ENCODE results near the gene ACAN. TPM values are rescaled to one million over a fixed set of nuclear protein-coding genes. Genes with fewer than 3 reads are reported as not detected.

The ACAN gene
- total RNA-seq, 1 donor from 2014 or later = 0.04 TPM

DNA sequence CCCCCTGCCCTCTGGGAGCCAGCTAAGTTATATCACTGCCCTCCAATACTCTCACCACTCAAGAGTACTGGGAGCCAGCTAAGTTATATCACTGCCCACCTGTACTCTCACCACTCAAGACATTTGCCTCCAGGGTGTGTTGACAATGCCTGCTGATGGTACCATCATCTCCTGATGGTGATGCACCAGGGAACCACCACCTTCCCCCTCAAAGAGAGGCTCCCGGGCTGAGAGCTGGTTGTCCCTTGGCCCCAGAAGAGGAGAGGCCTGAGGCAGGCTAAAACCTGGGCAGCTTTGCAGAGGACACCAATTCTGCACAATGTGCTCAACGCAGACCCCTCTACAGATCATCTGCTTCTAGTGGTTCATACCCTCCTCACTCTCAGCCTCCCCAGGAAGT lies 99.6 kb downstream of the ACAN start:
- ATAC-seq = no peak

DNA sequence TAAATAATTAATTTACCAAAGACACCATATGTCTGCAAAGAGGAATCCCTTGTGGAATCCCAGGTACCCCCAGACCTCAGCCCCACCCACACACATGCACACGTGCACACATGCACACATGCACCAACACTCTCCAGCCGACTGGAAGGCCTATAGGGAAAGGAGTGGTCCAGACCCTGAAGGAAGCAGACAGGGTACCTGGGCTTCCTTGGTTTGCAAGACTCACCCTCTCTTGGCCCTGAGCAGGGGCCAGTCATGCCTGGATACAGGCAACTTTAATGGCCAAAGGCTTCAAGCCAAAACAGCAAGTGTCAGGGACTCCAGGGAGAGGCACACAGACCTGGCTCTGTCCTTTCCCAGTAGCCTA lies 101.0 kb downstream of the ACAN start:
- ATAC-seq = no peak

DNA sequence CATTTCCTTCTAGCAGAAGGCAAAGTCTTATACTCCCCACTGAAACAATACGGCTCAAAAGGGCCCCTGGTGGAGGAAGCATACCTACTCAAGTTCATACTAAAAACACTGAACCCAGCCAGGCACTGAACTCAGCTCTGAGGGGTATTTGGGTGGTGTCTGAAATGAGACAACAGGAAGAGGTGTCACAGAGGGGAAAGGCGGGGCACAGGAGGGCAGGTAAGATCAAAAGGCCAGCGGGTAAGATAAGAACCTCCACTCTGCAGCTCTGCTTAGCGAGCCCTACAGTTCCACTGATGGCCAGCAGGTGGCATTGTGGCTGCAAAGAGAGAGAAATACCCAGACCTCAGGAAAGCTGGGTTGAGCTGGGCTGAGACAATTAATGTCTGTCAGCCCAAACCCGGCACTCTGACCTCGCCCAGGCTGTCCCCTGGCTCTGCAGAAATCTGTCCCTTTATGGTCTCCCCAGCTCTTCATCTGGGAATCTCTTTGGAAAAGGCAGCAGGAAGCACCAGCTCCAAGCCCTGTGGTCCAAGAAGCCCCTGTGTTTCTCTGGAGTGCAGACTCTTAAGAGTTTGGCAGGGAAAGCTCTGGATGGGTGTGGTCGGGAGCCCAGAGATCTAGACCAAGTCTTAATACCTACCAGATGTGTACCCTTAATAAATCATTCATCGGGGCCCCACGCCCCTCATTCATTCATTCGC lies 101.5 kb downstream of the ACAN start:
- ATAC-seq = peak; percentile 79

DNA sequence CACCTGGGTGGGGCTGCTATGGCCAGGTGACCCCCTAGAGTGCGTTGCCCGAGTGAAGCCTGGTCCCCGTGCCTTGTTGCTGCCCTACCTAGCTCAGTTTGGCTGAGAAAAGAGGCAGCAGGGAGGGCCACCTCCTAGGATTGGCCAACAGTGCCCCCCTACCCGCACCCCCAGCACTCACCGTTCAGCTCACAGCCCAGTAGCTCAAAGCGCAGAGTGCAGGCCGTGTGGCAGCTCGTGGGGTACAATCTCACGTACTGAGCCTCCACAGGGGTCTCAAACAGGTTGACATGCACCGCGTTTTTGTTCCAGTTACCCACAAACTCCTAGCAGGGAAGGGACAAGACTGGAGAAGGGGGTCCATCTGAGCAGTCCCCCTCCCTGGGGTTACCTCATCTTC lies 102.3 kb downstream of the ACAN start:
- no peak for ATAC-seq

DNA sequence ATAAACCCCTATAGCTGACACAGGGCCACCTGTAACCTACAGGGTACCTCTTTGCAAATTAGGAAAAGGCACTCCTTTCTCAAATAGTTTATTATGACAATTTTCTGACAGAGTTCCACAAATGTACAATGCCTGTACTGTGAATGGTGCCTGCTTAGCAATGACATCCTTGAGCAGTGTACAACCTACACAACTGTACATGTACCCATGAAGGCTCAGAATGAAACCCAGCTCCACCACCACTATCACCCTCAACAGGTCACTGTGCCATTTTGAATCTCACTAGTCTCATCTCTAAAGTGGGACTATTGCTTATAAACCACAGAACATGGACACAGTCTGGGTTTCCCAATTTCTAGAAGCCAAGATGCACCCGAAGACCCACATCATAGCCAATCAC lies 102.9 kb downstream of the ACAN start:
- no peak for ATAC-seq

DNA sequence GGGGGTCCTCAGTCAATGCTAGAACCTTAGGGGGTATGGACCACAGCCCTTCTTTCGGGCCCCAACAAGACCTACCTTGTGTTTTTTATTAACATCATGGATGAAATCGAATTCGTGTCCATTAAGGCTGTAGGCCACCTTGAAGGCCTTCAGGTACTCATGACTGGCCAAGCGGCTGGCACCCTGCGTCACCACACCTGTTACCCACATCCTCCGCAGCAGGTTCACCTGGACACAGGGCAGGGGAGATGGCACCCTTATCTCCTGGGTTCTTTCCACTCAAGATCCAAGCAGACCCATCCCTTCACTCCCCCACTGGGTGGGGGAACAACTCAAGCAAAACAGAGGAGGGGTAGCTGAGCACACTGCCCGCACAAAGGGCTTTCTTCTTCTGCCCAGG lies 103.3 kb downstream of the ACAN start:
- ATAC-seq = no peak

DNA sequence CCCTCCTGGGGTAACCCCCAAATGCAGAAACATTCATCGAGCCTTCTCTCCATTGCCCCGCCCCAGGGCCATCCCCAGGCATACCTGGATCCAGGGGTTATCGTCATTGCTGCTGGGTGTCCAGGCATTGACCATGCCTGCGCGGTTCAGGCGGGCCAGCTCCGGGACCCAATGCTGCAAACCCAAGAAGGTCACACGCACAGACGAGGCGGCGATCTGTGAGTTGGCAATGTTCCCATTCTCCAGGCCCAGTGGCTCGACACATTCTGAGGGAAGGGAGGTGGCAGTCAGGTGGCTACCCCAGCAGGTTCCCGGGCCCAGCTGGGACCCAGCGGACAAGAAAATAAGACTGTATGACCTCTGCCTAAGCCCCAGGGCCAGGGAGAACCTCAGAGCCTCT lies 103.9 kb downstream of the ACAN start:
- ATAC-seq = no peak

DNA sequence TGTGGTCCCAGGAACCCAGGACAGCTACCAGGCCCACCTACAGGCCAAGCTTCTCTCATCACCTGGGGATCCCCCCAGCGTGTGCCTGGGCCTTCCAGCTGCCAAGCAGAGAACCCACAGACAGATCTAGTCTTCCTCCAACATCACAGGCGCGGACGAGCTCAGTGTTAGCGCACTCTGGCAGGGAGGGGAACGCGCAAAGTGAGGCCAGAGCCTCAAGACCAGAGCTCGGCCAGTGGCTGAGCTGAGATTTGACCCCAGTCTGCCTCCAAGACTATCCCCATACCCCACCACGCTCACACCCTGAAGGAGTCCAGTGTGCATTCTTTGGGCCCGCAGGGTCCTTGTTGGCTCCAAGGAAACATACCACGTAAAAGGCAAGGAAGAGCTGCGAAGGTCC lies 104.9 kb downstream of the ACAN start:
- no peak for ATAC-seq

DNA sequence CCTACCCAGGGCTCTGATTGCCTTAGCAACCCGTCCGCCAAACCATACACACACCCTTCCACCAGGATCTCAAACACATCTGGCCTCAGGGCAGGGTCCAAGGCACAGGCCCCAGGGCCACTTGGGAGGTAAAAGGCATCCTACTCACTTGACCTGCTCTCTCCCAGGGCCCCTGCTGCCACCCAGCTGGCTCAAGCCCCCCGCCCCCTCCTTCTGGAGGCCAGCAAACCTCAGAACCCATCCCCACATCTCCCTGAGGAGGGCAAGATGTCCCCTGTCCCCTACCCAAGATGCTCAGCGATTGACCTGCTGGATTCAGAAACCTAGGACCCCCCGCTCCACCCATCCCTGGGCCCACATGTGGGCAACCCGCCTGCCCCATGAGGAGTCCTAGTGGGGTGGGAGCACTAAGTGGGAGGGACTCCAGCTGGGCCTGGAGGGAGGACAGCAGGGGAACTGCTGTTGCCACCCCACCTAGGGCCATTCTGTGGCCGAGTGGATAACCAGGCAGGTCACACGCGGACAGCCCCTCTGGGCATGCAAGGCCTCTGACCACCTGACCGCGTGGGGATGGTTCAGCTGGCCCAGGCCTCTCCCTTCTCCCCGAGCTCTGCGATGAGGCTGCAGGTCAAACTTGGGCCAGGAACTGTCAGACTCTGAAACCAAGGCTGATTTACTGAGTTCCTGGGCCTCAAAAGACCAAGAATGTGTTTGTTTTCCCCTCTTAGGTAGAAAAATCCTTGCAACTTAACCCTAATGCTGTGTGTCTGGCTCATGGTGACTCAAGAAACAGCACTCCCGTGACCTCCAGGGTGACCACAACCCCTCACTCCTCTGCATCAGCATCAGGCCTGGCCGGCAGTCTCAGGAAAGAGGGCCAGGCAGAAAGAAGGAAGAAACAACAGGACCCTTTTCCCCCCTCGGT lies 105.7 kb downstream of the ACAN start:
- ATAC-seq = no peak

DNA sequence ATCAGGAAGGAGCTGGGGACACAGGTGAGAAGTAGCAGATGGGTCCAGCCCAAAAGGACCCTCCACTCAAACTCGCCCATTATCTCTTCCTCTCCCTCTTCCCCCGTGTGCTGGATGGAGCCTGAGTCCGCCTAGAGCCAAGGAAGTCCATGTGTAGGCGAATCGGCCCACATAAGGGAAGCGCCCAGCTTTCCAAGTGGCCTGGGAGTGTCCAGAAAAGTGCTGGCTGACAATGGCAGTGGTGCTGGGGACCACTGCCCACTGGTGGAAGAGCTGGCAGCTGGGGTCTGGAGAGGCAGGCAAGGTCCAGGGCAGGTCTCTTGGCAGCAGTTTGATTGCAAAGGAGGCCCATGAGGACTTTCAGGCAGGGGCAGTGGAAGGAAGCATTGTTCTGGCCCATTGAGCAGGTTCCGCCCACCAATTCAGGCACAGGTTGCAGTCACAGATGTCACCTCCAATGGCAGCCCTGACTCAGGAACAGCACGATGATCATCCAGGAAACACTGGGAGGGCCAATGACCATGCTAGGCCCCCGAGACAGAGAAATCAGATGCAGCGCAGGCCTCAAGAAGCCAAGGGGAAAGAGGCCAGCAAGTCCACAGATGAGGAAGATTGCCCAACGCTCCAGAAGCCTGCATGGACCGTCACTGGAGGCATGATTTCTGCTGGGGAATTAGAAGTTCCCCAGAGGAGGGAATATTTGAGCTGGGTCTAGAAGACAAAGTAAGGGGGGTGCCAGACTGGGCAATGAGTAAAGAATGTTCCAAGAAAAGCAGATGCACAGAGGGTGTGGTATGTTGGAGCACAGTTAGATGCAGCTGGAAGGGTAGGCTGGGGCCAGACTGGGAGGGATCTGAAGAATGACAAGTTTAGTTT lies 107.0 kb downstream of the ACAN start:
- no peak for ATAC-seq

DNA sequence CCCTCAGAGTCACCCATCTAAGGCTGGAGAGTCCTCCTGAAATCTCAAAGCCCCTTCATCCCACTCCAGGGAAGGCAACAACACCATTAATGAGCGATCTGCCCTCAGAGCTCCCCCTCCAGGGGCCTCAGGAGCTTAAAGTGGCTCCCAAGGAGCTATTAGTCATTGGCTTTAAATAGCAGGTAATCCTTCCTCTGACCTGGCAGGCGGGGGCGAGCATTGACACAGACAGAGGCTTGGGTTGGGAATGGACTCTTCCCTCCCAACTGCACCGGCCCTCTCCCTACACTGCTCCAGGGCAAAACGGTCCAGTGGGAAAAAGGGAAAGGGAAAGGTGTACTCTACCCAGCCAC lies 108.5 kb downstream of the ACAN start:
- ATAC-seq = peak; percentile 58

DNA sequence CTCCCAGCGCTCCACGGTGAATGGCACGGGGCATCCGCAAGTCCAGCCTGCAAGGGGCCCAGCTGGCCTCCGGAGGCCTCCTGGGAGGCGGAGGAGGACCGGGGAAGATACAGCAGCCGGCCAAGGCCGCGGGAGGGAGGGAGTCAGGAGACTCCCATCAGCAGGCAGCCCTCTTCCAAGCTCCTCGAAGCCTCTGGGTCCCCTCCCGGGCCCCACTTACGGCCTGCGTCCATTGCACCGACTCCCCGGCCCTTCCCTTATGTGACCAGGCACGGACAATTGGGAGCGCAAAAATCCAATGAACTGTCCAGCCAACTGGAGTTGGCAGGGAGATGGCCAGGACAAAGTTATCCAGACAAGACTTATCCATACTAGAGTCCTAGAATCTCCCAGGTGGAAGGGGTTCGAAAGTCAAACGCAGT lies 109.3 kb downstream of the ACAN start:
- ATAC-seq = no peak

DNA sequence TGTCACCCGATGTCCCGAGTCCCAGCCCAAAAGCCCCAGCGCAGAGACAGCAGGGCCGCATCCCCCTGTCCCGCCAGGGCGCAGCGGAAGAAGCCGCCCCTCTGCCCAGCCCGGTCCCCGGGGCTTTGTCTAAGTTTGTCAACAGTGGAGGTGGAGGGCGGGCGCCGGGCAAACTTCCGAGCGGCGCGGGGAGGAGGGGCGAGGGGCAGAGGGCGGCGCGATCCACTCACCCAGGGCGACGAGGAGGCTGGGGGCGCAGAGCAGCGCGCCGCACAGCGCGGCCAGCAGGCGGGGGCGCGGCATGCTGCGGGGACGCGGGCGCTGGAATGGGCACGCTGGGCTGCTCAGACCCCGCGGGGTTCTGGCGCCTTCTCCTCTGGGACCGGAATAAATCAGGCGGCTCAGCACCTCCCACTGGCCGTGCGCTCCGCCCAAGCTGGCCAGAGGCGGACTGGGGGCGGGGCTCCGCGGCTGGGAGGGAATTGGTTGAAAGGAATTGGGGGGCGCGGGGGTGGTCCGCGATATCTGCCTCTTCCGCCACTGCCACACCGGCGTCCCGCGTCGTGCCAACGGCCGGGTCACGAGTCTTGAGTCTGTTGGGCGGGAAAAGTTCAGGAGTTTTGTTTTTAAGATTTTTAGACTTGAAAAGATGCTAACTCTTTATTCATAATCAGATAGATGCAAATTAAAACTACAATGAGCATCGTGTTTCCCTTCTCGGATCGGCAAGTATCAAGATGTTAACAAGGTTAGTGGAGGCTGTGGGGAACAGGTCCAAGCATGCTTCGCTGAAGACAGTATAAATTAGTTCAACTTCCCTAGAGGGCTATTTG lies 110.0 kb downstream of the ACAN start, which contains the start of gene MFGE8:
MFGE8 (minus strand) TSS at position 363 of the 833 bp plus-strand sequence; CDS start at position 303, 60 bp downstream.
- peak; percentile 85 for ATAC-seq

DNA sequence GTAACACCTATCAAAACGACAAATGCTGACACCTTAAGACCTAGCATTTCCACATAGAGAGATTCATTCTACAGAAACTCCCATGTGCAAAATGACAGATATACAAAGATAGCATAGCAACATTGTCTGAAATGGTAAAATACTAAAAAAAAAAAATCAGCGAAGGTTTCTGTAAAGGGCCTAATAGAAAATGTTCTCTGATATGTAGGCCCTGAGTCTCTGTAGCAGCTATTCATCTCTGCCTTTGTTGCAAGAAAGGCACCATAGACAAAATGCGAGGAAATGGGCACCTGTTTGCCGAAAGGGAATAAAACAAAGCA lies 110.6 kb downstream of the ACAN start:
- no peak for ATAC-seq

DNA sequence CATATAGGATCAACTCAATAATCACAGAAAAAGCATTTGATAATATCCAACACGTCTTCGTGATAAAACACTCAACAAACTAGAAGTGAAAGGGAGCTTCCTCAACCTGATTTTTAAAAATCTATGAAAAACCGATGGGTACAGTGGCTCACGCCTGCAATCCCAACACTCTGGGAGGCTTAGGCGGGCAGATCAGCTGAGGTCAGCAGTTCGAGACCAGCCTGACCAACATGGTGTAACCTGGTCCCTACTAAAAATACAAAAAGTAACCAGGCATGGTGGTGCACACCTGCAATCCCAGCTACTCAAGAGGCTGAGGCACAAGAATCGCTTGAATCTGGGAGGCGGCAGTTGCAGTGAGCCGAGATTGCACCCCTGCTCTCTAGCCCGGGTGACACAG lies 112.1 kb downstream of the ACAN start:
- no peak for ATAC-seq

DNA sequence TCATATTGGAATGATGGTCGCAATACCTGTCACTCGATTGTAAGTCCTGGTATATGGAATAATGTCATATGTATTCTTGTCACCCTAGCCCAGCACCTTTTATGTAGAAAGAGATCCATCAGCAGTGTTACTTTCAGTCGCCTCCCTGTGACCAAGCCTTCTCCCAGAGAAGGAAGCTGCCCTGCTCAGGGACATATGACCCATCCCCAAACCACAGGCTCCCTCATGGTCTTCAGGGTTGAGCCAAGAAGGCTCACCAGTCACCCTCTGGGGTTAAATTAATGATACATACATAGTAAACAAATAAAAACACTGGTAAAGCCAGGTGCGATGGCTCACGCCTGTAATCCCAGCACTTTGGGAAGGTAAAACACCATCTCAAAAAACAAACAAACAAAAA lies 114.5 kb downstream of the ACAN start:
- ATAC-seq = no peak

DNA sequence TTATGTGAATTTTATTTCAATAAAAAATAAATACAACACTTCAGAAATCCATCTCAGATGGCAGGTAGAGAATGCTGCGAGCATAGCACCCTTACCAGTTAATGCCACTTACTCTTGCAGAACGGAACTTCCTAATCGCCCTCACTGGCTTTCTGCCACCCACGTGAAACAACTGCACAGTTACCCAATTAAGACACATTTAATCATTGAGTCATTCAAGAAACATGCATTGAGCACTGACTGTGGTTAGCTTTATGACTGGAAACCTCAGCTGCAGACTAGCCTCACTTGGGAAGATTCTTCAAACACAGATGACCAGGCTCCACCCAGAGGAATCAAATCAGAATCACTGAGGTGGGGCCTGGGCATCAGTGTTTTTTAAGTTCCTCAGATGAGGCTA lies 115.5 kb downstream of the ACAN start:
- peak; percentile 92 for ATAC-seq

DNA sequence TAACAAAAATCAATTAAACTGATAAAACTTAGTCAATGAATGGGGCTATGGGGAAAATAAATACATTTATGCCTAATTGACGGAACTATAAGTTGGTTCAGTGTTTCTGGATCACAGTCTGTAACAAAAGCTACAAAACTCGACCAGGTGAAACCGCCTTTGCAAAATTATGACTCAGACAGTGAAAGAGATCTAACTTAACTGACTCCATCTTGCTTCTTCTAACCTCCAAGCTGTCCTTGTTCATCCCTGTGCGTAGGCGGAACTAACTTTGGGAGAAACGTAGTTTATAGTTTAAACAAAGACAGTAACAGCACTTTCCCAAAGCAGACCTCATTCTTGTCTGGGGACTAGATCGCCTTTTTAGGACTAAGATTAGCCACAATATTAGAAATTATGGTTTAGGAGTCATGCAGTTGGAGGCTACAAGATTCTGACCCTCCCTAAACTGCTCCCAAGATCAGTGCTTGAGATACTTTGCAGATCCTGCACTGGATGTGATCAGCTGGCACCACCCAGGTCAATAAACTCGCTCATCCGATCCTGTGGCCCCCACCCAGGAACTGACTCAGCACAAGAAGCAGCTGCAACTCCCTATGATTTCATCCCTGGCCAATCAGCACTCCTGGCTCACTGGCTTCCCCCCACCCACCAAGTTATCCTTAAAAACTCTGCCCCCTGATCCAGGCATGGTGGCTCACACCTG lies 117.1 kb downstream of the ACAN start:
- peak; percentile 22 for ATAC-seq

DNA sequence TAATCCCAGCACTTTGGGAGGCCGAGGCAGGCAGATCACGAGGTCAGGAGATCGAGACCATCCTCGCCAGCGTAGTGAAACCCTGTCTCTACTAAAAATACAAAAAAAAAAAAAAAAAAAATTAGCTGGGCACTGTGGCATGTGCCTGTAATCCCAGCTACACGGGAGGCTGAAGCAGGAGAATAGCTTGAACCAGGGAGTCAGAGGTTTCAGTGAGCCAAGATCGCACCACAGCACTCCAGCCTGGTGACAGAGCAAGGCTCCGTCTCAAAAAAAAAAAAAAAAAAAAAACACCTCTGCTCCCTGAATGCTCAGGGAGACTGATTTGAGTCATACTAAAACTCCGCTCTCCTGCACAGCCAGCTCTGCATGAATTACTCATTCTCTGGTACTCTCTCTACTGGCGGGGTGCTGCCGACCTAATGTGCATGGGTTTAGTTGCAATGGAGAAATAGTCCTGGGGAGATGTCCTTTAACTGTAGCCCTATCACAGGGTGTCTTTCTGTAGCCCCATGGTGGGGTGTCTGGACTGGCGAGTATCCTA lies 117.7 kb downstream of the ACAN start:
- ATAC-seq = peak; percentile 82
